HG03139 (cell line): ENCODE data around the gene ZNF805.
"Not testable (repeated sequence)": the region's sequence is repeated elsewhere in the genome, so short reads cannot be mapped to it uniquely, and the experiment has no call there.

Source experiments
- ATAC-seq: cut with Tn5 transposase; IDR thresholded peaks from one replicate; pipeline ENCODE4 v1.9.1; 2021; ENCODE audit not compliant: unreplicated experiment

The ZNF805 gene

DNA sequence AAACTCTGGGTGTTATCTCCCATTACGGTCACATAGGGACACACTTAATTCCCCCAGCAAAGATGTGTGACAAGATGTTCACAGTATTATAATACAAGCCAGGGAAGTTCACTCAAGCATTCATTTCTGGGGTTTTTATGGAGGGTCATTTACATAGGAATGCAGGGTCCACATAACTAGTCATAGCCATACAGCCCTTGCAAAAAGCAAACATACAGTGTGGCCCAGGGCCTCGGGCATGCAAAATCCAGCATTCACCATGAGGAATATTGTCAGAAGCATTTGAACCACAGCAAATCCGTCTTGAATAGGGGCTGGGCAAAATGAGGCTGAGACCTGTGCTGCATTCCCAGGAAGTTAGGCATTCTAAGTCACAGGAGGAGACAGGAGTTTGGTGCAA is 26.9 kb downstream of the ZNF805 start:
- no peak for ATAC-seq

DNA sequence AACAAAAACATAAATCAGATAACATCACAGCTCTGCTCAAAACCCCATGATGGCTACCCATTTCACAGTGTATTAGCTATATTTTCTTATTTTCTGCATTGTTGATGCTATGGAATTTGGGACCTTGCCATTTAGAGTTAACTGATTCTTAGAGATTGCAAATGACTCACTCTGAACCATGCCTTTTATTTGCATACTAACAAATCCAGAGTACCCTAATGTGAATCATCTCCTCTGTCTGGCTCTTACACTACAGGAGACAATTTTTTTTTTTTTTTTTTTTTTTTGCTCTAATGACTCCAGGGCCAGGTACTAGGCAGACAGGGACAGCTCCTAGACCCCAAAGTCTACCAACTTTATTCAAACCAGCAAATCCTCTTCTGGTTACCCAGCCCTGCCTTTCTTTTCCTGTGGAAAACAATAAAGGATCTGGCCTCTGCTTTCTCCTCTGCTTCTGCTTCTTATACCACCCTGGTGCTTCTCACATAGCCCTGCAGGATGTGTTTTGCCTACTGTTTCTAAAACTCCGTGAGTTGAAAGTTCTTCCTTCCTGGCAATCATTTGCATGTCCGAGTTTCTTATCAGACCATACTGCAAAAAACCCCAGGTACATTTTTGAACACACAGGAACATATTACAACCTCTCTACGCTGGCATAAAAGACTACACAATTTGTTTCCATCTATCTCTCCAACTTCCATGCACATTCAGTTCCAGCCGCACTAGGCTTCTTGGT is 29.3 kb downstream of the ZNF805 start:
- no peak for ATAC-seq

DNA sequence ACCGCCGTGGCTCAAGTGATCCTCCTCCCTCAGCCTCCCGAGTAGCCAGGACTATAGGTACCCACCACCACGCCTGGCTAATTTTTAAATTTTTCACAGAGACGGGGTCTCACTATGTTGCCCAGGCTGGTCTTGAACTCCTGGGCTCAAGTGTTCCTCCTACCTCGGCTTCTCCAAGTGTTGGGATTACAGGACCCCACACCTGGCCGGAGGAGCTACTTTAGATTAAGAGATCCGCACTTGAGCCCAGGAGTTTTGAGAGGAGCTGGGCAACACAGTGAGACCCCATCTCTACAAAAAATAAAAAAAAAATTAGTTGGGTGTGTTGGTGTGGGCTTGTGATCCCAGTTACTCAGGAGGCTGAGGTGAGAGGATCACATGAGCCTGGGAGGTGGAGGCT is 30.8 kb downstream of the ZNF805 start:
- ATAC-seq, result no peak

DNA sequence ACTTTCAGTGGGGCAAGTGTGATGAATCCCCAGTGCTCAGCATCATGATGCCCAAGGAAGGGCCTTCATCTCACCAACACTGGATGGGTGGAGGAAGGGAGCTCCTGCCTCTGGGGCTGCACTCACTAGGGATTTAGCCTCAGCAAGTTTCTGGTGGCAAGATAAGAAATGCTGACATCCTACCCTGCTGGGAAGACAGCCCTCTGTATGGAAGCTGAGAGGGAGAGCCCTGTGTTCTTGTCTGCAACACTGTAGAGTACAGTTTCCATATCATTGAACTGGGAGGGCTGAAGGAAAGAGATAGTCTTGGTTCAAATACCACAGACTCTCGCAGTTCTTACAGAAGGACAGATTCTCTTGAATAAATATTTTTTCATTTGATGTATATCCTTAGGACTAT is 32.6 kb downstream of the ZNF805 start:
- ATAC-seq, result no peak

DNA sequence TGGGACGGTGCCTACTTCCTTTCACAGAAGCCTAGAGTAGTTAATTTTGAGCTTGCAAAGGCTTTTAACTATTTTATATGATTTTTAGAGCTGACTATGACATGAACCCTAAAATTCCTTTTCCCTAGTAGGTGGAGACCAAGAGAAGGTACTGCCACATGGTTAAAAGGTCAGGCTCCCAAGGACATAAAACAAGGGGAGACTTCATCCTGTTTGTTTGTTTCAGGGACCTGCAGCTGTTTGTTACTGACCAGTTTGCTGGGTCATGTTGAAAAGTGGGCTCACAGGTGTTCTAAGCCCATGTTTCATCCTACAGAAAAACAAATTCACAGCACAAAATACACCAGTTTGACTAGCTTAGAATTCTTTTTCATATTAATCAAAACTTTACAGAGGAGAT is 36.0 kb downstream of the ZNF805 start:
- no peak for ATAC-seq

DNA sequence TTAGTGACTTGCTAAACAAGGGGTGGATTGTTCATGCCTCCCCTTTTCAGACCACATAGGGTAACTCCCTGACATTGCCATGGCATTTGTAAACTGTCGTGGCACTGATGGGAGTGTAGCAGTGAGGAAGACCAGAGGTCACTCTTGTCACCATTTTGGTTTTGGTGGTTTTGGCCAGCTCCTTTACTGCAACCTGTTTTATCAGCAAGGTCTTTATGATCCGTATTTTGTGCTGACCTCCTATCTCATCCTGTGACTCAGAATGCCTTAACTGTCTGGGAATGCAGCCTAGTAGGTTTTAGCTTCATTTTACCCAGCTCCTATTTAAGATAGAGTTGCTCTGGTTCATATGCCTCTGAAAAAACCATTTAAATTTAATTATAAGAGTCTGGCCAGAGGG is 38.0 kb downstream of the ZNF805 start:
- ATAC-seq, result not testable (repeated sequence)

DNA sequence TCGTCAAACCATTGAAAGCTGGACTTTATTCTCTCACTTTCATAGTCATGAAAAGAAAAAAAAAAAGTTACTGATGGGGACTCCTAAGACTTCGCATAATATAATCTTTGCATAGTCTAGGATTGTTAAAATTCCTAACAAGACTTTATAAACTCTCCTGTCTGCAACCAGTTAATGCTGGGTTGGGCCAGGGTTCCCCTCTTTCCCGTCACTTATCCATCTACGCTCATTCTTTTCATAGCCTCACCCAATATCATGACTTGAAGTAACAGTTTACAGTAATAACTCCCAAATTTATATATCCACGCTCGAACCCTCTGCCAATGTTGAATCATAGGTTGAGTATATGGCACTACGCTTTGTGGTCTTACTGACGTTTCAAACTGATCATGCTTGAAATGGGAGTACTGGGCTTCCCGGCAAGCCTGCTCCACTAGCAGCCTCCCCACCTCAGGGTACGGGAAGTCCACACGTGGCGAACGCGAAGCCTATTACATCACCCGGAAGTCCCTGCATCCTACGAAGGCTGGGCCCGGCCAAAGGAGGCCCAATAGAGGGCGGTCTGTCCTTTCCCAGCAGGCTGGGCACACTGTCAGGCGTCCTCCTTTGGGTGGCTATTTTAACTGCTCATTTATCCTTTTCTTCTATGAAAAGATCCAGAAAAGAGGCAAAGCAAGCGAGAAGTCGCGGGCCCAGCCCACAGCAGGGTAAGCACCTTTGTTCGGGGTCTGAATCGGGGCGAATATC is 39.2 kb downstream of the ZNF805 start:
- peak; percentile 60 for ATAC-seq

DNA sequence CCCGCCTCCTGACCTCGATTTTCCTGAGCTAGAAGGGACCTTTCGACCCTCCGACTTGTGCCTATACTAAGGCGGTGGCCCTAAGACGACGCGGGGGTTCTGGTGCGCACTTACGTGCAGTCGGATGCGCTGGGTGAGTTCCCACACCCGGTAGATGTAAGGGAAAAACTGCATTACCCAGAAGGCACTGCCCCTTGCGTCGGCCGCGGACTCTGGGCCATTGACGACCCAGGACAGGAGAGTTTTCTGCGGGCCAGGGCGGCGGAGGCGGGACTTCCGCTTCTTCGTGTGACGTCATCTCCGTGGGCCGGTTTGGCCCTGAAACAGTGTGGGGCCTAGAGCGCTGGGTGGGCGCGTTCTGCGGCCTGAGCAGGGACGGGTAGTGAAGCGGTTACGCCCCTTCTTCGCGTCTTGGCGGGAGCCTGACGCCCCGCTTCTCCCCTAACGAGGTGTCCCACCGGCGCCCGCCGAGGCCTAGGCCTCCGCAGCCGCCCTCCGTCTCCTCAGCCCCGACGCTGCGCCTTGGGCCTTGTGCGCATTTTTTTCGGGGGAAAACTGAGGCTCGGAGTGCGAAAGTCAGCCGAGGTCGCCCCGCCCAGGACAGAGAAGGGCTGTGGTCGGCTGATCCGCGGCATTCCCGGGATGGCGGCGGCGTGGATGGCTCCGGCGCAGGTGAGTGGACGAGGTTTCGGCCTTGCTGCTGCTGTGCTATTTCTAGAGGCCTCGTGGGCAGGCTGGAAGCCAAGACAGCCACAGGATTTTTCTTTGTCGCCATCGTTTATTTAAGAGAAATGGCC is 39.9 kb downstream of the ZNF805 start, which contains the start of gene ZNF460:
TSS of gene ZNF460 (plus strand) at position 321 of the 797 bp plus-strand sequence. CDS start at position 643, 322 bp downstream.
- ATAC-seq, result peak; percentile 67

DNA sequence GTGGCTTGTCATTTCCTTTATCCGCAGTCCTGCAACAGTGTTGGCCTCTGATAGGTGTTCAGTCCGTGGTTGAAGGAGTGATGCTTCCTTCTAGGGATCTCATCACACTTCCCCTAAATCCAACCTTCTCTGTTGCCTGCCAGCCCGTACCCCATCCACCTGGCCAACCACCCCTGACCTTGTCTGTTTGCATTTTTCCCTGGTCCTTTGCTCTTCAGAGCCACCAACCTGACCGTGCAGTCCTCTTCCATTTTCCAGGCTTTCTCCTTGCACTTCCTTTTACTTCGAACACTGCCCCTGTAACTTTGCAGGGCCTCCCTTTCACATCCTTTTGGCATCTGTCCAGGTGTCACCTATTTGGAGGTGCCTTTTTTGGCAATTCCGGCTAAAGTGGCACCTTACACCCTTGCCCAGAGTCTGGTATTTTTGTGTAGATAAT is 40.5 kb downstream of the ZNF805 start:
- no peak for ATAC-seq

DNA sequence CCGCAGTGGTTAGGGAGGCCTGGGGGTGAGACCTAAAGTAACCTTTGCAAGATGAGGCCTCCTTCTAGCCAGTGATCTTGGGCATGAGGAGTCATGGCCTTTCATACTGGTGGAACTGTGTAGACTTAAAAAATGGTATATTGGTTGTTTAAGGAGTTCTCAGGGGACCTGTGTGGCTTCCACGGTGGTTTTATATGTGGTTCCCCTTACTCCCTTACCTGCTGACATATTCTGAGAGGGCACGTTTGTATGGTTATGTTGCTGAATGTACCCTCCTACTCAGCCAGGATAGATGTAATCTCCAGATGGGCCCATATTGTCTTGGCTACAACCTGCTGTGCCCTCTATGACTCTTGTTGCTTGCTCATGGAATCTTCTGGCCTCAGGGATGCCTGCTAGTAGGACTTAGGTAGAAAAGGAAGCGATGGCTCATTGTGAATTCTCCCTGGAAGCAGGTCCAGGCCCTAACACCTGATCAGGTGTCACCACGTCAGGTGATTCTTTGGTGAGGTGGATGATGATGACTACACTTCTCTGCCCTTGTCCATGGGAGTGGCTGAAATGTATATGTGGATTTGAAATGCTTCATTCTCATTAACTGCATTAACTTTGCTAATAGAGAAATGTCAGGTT is 41.7 kb downstream of the ZNF805 start:
- no peak for ATAC-seq

DNA sequence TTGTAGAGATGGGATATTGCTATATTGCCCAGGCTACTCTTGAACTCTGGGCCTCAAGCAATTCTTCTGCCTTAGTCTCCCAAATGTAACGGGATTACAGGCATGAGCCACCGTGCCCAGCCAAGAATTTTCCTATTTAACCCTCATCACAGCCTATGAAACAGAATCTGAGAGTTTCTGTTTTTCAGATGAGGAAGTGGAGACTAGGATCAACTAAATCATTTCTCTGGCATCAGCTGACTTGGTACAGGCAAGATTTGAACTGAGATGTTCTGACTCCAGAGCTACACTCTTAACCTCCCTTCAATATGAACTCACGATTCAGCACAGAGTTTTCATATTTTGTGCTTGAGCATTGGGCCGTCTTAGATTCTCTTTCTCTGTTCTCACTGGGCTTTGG is 47.9 kb downstream of the ZNF805 start:
- ATAC-seq, result no peak

DNA sequence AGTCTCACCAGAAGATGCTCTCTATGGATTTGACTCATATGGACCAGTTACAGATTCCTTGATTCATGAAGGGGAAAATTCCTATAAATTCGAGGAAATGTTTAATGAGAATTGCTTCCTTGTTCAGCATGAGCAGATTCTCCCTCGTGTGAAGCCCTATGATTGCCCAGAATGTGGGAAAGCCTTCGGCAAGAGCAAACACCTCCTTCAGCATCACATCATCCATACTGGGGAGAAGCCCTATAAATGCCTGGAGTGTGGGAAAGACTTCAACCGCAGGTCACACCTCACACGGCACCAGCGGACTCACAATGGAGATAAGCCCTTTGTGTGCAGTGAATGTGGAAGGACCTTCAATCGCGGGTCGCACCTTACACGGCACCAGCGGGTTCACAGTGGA is 50.5 kb downstream of the ZNF805 start:
- ATAC-seq, result no peak

DNA sequence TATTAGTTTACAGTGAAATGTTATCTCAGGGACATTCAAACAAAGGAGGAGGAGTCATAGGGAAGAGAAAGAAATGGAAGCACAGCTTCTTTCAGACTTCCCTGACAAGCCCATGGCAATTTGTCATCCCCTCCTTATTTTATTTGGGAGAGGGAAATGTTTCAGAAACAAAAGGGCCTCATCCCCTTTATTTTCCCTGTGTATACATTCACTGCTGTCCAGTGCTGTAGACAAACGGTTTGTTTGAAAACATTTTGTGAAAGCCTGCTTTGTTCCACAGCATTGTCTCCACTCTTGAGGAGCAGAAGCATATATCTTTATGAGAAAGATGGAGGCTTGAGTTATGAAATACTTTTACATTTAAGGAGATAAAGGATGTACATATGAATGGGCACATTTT is 52.1 kb downstream of the ZNF805 start:
- ATAC-seq, result no peak

DNA sequence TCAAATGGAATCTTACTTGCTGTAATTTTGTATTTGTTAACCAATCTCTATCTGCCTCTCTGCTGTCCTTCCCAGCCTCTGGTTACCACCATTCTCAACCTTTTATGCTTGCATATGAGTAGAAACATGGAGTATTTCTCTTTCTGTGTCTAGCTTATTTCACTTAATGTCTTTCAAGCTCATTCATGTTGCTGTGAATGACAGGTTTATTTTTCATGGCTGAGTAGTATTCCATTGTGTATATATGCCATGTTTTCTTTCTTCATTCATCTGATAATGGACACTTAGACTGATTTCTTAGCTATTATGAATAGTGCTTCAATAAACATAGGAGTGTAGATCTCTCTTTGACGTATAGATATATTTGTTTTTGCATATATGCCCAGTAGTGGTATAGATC is 53.3 kb downstream of the ZNF805 start:
- ATAC-seq, result no peak

DNA sequence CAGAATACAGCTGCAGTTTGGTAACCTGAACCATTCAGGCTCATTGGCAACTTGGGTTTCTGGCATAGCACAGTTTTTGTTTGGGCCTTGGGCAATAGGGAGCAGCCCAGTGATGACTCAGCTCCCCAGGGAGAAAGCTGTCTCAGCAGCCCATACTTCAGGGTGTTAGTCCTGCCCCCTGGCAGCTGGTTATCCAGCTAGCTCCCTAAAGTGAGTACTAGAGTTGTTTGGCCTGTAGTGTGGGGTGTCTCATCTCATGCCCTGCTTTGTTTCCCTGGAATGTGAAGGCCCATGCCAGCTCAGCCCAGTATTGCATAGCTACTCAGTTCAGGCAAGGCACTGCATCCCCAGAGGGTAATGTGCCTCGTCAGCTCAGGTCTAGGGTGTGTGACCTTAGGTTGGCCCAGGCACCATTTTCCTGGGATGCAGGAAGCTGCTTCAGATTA is 61.6 kb downstream of the ZNF805 start:
- no peak for ATAC-seq

DNA sequence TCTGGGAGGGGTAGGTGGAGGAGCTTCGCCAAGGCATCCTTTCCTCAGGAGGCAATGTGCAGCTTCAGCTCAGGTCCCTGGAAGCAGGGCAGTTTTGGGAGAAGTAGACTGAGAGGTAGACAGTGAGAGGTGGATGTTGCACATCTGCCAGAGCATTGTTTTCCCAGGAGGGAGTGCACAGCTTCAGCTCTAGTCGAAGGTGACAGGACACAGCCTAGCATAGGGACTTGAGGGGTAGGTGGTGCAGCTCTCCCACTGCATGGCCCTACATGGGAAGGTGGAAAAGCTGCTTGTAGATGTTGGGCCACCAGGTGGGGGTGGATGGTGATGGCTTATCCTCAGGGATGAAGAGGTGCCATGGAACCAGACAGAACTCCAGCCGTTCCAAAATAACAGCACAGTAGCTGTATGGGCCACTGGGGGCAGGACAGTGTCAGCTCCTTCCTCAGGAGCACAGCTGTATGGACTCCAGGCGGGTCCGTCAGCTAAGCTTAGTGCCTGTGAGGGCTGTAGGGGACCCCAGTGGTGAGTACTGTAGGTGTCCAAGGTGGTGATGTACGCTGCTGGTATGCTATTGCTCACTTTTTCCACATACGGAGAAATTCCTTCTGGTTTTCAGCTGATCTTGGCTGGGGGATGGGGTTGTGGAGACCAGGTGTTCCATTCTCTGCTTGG is 62.4 kb downstream of the ZNF805 start:
- ATAC-seq, result no peak
